ENCODE results near the gene SIGLEC8.

DNA sequence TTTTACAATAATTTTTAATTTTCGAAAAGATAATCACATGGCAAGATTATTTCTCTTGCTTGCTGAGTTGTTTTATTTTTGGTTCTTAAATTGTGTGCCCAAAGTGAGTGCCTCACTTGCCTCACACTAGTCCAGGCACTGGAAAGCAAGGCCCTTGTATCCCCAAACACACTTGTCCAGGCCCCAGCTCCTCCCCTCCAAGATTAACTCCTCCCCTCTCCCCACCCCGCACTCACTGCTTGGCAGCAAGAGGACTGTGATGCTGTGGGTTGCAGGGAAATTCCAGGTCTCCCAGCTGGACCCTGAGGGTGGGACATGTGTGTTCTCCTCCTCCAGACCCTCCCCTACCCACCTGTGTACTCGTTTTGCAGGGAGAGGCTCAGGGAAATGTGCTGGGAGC is 39.4 kb upstream of the SIGLEC8 start:
- TF ChIP-seq CTCF (conservative IDR thresholded peaks at IDR 0.05; ENCODE audit: low read length) (no peak), EZH2phosphoT487 (IDR thresholded peaks at IDR 0.05; ENCODE audit: borderline replicate concordance, low read depth, low read length) (no peak)
